AG08395 (cell line): ENCODE data around the gene MYH15.

Source experiments
- DNase-seq: peaks from one replicate; pipeline ENCODE4 v3.0.0; 2012; ENCODE audit warnings: mixed read lengths, low spot score

The MYH15 gene

DNA sequence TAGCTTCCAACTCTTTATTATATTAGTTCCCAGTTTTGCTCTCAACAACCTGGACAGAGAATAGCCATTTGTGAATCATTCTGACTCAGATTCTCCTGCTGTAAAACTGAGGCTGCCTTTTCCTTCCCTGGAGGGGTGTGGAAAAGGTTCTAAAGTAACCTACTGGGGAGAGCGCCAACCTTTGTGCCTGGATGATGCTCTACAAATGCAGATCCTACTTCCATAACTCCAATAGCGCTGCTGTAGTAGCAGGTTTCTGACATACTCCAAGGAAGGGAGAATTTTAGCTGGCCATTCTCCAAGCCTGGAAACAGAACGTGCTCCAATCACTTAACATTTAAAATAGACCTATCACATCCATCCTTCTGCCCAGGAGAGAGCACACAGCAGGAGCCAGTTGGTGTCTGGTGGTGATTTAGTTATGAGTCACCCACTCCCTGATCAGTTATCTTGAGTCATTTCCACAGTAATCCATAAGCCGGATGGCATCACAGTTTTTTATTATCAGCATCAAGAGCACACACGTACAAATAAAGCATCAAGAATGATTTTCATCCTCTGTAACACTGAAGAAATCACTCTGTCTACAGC is 38.3 kb downstream of the MYH15 start:
- peak; percentile 68 for DNase-seq

DNA sequence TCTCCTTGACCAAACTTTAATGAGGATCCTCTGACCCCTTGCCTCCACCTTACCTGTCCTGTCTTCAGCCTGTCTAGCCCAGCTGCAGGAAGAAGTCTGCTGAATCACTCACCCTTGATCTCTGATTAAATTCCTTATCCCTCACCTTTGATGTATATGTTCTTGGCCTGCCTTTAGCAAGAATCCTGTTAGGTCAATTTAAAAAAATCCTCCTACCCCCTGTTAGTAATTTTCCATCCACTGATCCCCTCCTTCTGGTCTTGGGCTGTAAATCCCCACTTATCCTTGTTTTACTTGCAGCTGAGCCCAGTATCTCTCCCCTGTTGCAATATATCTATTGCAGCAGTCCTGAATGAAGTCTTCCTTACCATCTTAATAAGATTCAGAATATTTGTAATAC is 39.0 kb downstream of the MYH15 start:
- no peak for DNase-seq

DNA sequence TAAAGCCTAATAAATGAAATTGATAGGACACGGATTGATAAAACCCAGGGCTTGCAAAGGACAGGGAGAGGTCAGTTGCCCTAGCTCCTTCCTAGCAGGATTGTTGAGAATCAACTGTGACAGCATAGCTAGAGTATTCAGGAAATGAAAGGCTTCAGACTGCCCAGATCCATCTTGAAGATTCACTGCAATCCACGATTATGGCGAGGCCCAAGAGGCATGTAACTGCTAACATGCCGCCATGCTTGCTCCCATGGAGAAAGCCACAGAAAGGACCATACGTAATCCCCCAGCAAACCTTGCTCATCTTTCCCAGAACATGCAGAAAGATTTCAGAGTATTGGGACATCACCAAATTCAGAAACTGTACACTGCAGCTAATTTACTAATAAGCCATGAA is 41.3 kb downstream of the MYH15 start:
- DNase-seq, result no peak

- no peak for DNase-seq
Measured at GRCh38 chr3:108468577-108468976, 41.8 kb downstream of the MYH15 start.

GRCh38 chr3:108462899-108463298 is 47.5 kb downstream of the MYH15 start:
- DNase-seq, result peak; percentile 45

GRCh38 chr3:108461661-108462111 is 48.7 kb downstream of the MYH15 start:
- peak; percentile 19 for DNase-seq

GRCh38 chr3:108459225-108459624 is 51.2 kb downstream of the MYH15 start:
- no peak for DNase-seq

GRCh38 chr3:108455212-108455705 is 55.1 kb downstream of the MYH15 start:
- DNase-seq, result no peak

DNA sequence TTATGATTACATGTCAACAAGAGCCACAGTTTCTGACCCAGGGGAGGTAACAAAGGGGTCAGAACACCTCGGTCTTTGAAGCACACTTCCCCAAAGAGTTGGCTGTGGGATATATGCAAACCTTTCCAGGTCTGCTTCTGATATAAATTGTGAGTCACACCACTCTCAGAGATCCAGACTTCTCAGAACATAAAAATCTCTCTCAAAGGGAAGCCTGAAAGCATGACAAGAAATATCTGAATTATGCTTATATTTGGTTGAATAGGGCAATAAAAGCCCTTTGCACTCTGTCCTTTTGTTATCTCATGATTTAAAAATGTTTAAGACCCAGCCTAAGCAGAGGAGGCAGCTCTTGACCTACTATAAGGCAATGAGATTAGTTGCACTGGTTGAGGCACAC is 56.8 kb downstream of the MYH15 start:
- peak; percentile 28 for DNase-seq

DNA sequence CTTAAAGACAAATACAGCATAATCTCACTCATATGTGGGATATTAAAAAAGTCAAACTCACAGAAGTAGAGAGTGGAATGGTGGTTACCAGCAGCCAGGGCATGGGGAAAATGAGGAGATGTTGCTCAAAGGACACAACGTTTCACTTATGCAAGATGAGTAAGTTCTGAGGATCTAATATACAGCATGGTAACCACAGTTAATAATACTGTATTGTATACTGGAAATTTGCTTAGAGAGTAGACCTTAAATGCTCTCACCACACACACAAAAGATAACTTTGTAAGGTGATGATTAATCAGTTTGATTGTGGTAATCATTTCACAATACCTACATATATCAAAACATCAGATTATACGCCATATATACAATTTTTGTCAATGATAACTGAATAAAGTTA is 60.0 kb downstream of the MYH15 start:
- no peak for DNase-seq

GRCh38 chr3:108448593-108448992 is 61.8 kb downstream of the MYH15 start:
- no peak for DNase-seq

GRCh38 chr3:108447096-108447847 is 63.1 kb downstream of the MYH15 start:
- DNase-seq, result no peak

DNA sequence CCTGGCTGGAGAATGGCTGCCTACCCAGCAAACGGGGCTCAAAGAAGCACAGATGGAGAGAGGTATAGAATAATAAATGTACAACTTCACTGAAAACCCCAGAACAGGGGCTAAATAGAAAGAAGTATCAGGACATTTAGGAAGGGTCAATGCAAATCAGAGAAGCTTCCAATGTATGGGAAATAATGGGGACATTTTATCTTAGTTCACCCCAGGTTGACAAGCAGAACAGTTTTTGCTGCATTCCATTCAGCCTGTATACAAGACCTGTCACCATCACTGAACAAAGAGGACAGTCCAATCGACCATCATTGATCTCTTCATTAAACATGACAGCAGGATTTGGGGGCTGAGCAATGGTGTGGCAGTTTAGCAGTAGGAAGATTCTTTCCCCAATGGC is 68.1 kb downstream of the MYH15 start:
- no peak for DNase-seq

DNA sequence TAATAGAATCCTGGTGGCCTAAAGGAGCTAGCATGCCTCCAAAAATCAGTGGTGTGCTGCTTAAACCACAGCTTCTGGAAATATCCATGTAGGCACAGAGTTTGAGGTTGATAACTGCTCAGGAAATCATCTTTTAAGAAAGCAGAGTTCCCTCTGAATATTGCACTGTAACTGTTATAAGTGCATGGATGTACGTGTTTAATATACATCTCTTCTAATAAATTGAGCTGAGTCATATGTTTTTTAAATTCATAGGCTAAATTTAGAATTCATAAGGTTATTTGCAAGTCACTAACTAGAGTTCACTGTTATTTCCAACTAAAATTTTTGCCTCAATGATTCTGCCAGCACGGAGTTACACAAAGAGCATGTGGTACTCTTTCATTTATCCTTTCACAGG is 68.9 kb downstream of the MYH15 start:
- DNase-seq, result no peak

GRCh38 chr3:108441071-108441507 is 69.3 kb downstream of the MYH15 start:
- peak; percentile 18 for DNase-seq

DNA sequence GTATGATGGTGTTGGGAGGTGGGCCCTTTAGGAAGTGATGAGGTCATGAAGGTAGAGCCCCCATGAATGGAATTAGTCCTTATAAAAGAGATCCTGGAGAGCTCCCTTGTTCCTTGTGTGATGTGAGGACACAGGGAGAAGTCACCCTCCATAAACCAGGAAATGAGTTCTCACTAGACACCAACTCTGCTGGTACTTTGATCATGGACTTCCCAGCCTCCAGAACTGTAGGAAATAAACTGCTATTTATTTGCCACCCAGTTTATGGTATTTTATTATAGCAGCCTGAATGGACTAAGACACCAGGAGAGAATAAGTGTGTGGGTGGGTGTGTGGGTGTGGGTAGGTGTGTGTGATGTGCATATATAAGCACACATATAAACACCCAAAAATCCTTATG is 71.9 kb downstream of the MYH15 start:
- DNase-seq, result no peak

GRCh38 chr3:108437439-108437838 is 73.0 kb downstream of the MYH15 start:
- DNase-seq, result no peak

- DNase-seq, result no peak
Measured at GRCh38 chr3:108433928-108434327, 76.5 kb downstream of the MYH15 start.

GRCh38 chr3:108432431-108432830 is 78.0 kb downstream of the MYH15 start:
- no peak for DNase-seq

DNA sequence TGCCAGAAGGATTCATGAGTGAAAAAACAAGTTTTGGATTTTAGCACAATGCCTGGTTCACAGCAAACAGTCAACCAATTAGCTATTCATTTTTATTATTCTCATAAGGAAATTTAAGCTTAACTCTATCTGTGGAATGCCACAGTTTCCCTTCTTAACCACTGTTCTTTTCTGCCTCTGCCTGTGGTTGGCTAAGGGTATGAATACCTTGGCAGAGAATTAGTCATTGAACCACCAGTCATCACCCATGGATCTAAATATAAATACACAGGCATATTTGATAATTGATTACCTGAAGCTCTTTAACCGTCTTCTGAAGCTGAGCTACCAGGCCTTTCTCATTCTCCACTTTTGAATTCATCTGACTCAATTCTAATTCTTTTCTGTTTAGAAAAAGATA is 79.9 kb downstream of the MYH15 start:
- no peak for DNase-seq

DNA sequence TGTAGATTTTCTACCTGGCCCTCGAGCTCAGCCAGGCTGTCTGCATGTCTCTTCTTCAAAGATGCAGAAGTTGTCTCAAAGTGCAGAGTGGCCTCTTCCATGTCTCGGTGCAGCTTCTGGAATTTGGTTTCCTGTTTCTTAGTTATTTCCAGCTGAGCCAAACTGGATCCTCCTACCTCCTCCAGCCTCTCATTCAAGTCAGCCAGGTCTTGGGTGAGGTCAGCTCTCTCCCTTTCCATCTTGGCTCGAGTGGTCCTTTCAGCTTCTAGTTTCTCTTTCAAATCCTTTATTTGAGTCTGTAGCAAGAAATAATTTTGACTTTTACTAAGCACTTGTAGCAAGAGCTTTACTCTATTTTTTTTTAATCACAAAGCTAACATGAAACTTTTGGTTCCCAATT is 81.8 kb downstream of the MYH15 start:
- DNase-seq, result no peak

DNA sequence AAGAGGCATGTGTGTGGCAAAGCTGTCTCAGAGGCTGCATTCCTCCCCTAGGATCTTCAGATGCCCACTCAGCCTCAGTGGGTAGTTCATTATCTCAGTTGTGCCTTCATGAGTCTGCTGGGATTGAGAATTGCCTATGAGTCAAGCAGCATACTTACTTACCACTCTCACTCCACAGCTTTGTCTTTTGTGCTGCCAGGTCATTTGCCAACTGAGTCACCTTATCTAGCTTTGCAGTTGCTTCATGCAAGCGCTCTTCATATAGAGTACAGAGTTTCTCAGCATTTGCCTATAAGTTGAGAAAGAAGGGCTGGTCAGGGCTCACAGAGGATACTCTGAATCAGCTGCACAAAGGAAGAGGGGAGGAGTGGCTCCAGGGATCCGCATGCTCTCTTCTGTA is 89.5 kb downstream of the MYH15 start:
- DNase-seq, result peak; percentile 34

DNA sequence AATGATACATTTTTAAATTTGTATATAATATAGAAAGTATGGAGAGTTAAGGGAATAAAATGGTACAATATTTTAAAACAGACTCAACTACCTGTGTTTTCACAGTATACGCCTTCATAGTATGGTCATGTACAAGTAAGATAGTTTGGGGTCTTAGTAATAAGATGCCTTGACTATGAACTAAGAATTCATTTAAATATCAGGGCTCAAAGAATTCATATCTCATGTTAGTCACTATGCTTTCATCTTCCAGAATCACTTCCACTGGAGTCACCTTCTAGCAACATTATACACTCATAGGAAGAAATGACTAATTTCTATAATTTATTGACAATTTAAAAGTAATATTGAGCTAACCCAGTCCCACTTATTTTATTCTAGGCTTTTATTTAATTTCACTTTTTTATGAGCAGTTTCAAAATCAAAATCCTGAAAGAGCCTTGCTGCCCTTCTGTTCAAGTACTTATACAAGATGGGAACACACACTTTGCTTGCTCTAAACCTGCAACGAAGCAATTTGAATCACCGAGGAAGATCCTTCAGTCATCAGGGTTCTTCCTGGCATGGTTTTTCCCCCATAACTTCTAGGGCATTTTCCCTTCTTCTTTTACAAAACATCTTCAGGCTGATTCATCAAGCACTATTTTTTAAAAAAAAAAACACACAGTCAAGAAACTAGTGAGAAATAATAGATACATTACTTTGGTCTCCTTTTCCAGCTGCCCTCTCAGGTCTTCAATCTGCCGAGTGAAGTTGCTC is 94.1 kb downstream of the MYH15 start:
- DNase-seq, result no peak
